IPS-NIHi7 (cell line): ENCODE measurements around the gene HHAT.
"Not testable (repeated sequence)": the region's sequence is repeated elsewhere in the genome, so short reads cannot be mapped to it uniquely, and the experiment has no call there.

Experiments used
- DNase-seq: peaks from one replicate; pipeline ENCODE4 v3.0.0; 2012; ENCODE audit warnings: mixed read lengths; ENCODE audit errors: extremely low spot score

Gene HHAT

DNA sequence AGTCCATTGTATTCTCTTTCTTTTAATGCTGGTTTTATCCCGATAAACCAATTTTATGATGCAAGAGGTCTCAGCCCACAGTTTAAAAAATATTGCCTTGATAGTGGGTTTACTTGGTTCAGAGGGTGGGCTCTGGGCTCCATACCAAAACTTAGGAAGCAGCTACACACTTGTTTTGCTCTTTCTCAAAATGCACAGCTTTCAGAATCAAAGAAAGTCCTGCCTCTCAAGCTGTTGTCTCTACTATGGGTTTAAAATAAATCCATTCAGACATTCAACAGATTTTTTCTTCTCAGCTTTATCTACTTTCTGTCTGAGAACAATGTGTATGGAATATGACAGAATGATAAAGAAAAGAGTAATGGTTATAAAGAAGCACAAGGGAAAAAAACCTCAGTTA lies 14.8 kb upstream of the HHAT start:
- no peak for DNase-seq

DNA sequence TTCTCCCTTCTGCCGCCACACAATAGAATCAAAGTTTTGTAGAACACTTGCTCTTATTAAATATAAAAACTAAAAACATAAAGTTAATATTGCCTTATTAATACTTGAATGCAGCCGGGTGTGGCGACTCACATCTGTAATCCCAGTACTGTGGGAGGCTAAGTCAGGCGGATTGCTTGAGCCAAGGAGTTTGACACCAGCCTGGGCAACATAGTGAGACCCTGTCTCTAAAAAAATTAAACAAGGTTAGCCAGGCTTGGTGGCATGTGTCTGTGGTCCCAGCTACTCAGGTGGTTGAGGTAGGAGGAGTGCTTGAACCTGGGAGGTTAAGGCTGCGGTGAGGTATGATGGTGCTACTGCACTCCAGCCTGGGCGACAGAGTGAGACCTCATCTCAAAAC lies 13.2 kb upstream of the HHAT start:
- no peak for DNase-seq

- DNase-seq = no peak
These were observed 7.6 kb upstream of the HHAT start for GRCh38 chr1:210321131-210321530.

DNA sequence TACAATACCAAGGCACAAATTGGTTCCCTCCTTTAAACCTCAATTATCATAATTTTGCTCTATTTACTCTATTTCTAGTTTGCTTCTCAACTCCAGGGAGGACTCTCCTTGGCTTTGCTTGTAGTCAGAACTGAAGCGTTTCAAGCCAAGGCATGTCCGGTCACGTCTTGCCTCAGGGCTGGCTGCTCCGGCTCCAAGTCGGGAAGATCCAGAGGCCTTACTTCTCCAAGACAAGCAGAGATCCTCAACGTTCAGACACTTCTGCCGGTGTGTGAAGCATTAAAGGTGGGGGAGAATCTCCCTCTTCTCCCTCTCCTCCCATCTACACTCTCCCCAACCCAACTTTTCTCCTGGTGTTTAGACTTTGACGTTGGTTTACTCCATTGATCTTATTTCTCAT lies 7.2 kb upstream of the HHAT start:
- no peak for DNase-seq

GRCh38 chr1:210323957-210324356 lies 4.7 kb upstream of the HHAT start:
- no peak for DNase-seq

DNA sequence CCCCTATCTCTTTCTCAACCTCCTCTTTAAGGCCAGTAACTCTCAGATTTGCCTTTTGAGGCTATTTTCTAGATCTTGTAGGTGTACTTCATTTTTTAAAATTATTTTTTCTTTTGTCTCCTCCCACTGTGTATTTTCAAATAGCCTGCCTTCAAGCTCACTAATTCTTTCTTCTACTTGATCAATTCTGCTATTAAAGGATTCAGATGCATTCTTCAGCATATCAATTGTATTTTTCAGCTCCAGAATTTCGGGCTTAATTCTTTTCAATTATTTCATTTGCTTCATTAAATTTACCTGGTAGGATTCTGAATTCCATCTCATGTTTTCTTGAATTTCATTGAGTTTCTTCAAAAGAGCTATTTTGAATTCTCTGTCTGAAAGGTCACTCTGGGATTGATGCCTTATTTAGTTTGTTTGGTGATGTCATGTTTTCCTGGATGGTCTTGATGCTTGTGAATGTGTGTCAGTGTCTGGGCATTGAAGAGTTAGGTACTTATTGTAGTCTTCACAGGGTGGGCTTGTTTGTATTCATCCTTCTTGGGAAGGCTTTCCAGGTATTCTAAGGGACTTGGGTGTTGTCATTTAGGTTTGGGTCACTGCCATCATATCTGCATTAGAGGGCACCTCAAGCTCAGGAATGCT lies 3.6 kb upstream of the HHAT start:
- no peak for DNase-seq

DNA sequence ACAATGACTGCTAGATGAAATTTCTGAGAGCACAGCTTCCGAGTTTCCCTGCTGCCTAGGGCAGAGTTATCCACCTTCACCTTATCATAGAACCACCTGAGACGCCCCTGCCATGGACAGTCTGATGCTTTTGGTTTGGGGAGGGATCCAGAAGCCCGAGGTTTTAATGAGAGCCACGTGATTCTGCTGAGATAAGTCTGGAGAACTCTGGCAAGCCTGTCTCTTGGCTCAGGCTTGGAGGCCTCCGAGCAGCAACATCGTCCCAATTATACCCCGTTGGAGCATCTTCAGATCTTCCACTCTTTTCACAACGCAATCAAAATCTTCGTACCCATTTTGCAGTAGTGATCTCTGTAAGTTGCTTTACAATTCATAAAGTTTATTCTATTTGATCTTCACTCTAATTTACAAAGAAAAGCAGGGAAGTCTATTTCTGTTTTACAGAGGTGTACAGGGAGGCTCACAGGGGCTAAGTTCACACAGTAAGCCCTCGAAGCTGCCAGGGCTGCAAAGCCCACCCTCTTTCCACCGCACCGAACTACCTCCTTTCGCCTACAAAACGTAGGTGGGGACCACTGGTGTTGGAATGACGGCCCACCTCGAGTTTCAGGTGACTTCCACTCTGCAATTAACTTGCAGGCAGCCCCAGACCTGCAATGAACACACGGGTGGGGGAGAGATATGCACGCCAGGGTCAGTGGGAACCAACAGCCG lies 513 bp upstream of the HHAT start:
- no peak for DNase-seq

DNA sequence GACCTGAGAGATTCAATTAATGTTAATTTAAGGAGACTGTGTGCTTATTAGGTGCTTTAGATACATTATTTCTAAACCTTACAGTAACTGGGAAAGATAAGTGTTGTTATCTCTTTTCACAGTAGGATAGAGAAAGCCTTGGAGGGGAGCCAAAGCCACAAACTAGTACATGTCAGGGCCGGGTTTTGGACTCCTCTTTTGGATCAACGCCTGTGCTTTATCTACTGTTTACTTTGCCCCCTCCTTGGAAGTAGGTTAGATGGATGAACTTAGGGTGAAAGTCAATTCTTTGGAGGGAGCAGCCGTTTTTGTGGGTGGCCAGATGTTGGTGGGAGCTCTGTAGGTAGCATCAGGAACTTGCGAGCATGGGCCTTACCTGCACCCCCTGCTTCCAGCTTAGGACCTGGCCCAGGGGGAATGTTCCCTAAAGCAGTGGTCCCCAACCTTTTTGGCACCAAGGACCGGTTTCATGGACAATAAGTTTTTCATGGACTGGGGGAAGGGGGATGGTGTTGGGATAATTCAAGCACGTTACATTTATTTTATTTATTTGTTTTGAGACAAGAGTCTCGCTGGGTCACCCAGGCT lies 1.7 kb downstream of the HHAT start:
- DNase-seq = no peak

DNA sequence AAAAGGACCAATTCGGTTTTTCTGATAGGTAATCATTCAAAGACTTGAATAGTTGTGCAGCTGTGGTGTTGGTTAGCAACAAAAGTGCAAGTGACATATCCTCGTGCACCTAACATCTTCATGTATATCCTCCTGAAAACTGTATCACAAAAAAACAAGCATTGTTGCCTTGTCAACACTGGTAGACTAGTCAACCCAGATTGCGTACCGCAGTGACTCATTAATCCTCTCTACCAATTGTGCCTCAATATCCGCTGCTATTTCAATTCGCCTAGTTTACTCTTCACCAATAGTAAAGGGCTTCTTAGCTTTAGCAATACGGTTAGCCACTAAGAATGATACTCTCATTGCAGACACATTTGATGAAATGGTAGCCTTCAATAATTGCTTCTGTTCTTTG lies 3.5 kb downstream of the HHAT start:
- DNase-seq = no peak

DNA sequence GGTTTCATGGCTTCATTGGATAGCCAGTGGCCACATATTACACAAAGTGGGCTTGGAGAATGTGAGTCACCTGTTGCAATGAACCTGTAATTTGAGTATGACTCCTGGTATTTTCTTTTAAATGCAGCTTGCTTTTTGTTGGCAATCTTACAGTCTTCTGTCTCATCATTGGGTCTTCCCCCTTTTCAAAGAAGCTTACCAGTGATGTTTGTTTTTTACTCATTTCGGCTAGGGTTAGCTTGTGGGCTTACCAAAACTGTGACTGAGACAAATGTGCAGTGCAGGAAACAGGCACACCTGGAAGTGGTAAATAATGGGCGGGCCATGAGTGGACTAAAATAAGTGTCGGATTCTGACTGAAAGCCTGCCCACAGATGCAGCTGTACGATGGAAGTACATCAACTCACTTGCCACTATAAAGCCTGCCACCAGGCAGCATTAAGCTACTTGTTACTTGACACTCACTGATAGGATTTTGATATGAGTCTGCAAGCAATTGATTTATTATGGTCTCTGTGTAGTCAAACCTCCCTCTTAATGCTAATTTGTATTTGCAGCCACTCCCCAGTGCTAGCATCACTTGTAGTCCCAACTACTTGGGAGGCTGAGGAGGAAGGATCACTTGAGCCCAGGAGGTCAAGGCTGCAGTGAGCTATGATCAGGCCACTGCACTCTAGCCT lies 4.2 kb downstream of the HHAT start:
- no peak for DNase-seq

GRCh38 chr1:210335001-210335400 lies 6.3 kb downstream of the HHAT start:
- DNase-seq = no peak

GRCh38 chr1:210336362-210336761 lies 7.7 kb downstream of the HHAT start:
- DNase-seq = no peak

- DNase-seq = no peak
These were observed 10.8 kb downstream of the HHAT start for GRCh38 chr1:210339500-210339899.

DNA sequence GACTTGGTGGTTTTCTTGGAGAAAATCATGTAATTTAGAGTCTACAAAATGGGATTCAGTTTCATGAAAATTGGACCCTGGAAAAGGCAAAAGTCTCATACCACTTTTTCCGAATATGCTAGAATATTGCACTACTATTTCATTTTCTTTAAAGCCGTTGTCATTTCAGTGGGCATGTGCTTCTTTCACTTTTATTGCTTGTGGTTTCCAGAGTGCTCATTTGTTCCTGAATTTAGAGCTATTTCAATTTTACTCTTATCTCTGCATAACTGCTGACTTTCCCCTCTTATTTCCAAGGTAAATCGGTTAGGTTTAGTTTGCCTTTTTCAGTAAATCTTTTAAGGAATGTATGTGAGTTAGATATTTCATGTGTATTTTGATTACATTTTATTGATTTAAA lies 11.6 kb downstream of the HHAT start:
- DNase-seq = no peak

- no peak for DNase-seq
These were observed 12.1 kb downstream of the HHAT start for GRCh38 chr1:210340841-210341240.

DNA sequence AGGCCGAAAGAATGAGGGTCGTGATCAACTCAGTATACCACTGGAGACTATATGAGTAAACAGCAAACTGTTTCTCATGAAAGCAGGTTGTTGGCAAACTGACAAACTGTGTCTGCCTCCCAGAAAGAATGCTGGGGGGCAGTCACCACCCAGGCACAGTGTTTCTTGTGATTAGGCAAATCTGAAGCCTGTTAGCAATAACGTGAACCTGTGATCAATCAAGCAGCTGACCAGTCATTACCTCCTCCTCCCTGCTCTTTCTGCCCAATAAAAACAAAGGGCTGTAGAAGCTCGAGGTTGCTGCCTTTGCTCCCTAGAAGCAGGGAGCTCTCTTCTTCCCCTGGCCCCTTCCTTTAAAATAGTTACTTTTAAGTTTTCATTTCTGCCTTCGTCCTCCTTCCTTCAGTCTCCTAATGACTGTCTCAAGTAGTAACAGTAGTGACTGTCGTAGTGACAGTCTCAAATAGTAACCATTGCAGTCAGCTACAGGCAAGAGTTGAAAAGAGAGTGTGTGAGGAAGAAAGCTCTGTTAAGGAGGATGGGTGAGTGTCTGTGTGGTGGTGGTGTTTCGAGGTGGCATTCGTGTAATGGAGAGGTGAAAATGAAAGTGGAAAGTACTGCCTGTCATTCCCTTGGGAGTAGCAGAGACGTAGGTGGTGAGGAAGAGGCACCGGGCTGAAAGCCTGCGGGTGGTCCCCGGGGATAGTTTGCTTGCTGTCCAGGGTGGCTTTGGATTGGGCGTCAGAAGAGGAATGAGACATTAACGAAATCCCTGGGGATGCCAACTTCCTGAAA lies 14.5 kb downstream of the HHAT start:
- no peak for DNase-seq

DNA sequence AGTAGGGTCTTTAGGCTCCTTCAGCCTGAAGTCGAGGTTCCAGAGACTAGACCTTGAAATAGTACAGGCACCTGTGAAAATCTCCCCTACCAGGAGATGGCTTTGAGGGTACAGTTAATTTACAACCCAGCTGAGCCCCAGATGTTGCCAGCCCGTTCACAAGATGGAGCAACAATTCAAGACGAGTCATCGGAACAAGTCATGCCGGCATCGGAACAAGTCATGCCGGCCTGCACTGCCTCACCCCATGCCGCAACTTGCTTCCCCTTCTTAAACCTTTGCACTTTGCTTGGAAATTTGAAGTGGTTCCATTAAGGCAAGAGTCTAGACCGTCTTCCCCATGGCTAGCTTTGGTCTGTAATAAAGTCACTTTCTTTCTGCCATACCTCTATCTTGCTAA lies 16.0 kb downstream of the HHAT start:
- DNase-seq = no peak

DNA sequence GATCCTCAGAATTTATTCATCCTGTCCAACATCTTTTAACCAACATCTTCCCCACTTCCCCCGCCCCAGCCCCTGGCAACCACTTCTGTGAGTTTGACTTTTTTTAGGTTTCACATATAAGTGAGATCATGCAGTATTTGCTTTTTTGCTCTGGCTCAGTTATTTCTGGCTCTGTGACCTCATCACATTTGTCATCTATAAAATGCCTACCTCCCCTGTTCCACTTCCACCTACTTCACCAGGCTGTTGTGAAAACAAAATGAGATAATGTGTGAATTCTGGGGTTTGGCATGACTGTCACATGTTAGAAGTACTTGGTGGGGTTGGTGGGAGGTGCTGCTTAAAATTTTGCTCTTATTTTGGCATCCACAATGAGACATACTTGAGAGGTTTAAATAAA lies 18.4 kb downstream of the HHAT start:
- no peak for DNase-seq

DNA sequence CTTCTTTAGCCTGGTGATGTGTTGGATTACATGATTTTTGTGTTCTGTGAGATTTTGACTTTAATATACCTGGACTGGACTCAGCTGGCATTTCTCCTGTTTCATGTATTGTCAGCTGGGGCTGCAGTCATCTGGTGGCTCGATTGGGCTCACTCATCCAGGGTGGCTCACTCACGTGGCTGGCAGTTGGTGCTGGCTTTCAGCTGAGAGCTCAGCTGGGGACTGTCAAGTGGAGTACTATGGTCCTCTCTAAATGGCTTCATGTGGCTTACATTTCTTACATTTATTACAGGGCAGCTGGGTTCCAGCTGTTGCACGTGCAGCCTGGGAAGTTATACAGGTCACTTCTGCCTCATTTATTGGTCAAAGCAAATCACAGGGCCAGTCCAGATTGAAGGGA lies 22.8 kb downstream of the HHAT start:
- no peak for DNase-seq

DNA sequence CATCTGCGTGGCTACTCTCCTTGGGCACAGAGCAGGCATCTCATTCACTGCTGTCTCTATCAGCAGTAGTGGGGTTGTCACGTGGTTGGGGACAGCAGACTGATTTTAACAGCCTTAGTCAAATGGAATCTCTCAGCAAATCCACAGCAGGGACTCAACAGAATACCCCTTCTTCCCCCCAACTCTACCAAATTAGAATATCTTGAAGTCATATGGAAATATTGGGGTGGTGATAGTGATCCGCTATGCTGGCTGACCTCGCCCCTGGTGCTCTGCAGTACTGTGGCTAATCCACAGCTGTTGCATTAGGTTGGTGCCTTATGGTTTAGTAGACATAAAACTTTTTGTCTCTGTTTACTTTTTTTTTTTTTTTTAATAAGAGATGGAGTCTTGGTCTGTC lies 23.9 kb downstream of the HHAT start:
- no peak for DNase-seq

- DNase-seq = not testable (repeated sequence)
These were observed 25.6 kb downstream of the HHAT start for GRCh38 chr1:210354305-210354704.

DNA sequence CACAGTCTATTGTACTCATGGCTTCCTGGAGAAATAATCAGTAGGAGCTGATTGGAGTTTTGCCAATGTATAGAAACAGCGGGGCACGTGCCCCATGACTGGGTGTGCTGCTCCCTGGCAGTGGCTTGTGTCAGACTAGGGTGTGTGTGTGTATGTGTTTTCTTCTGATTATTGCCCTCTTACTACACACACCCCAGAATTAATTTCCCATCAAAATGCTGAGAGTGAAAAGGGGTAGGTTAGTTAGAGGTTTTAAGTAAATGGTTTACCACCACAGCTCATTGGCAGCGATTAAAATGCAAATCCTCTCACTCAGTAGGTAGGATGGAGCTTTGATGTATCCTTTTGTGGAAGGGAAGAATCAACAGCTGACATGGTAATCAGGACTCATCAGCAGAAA lies 29.9 kb downstream of the HHAT start:
- peak; percentile 25 for DNase-seq
